AG08395 (cell line): ENCODE data around the gene PITPNC1.
A peak's percentile ranks its signal among the peaks of the same experiment; 100 is the strongest.

Source experiments
- DNase-seq: peaks from one replicate; pipeline ENCODE4 v3.0.0; 2012; ENCODE audit warnings: mixed read lengths, low spot score

PITPNC1 gene

GRCh38 chr17:67434061-67434525 lies 57.0 kb downstream of the PITPNC1 start:
- DNase-seq: no peak

DNA sequence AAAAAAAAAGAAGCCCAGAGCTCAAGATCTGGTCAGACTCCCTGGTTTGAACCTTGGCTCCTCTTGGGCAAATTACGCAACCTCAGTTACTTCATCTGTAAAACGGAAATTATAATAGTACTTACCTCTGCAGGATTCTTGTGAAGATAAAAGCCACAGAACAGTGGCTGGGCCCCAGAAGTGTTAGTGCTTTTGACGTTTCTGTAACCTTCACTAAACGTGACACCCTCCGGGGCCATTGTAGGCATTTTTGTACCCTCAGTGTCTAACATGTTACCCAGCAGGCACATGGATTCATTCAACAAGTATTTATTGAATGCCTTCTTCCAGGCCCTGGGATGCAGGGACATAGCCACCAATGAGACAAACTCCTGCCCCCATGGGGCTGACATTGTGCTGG lies 58.0 kb downstream of the PITPNC1 start:
- DNase-seq: no peak

DNA sequence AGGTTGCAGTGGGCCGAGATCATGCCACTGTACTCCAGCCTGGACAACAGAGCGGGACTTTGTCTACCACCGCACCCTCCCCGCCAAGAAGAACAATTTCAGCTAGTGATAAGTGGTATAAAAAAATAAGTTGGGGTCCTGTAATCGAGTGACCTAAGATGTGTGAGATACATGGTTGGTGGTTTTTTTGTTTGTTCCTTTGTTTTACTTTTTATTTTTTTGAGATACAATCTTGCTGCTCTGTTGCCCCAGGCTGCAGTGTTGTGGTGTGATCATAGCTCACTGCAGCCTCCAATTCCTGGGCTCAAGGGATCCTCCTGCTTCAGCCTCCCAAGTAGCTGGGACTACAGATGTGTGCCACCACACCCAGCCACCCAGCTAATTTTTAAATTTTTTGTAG lies 58.7 kb downstream of the PITPNC1 start:
- no peak for DNase-seq

DNA sequence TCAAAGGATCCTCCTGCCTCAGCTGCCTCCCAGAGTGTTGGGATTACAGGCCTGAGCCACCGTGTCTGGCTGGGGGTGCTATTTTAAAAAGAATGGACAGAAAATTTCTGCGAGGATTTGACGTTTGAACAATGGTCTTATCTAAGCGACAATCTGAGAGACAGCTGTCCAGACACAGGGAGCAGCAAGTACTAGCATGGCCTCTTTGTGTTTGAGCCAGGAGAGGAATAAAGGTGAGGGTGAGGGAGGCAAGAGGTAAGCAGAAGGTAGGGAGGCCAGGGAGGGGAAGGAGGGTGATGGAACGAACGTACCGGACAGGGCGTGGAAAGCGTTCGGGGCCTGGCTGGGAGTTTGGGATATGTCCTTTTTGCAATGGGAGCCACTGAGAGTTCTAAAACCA lies 59.2 kb downstream of the PITPNC1 start:
- no peak for DNase-seq

- no peak for DNase-seq
Measured at GRCh38 chr17:67438667-67439066, 61.6 kb downstream of the PITPNC1 start.

GRCh38 chr17:67439269-67439668 lies 62.2 kb downstream of the PITPNC1 start:
- no peak for DNase-seq

GRCh38 chr17:67440277-67441051 lies 63.4 kb downstream of the PITPNC1 start:
- no peak for DNase-seq

- DNase-seq: peak; percentile 79
Measured at GRCh38 chr17:67441052-67441895, 64.2 kb downstream of the PITPNC1 start.

- no peak for DNase-seq
Measured at GRCh38 chr17:67441896-67442219, 64.8 kb downstream of the PITPNC1 start.

DNA sequence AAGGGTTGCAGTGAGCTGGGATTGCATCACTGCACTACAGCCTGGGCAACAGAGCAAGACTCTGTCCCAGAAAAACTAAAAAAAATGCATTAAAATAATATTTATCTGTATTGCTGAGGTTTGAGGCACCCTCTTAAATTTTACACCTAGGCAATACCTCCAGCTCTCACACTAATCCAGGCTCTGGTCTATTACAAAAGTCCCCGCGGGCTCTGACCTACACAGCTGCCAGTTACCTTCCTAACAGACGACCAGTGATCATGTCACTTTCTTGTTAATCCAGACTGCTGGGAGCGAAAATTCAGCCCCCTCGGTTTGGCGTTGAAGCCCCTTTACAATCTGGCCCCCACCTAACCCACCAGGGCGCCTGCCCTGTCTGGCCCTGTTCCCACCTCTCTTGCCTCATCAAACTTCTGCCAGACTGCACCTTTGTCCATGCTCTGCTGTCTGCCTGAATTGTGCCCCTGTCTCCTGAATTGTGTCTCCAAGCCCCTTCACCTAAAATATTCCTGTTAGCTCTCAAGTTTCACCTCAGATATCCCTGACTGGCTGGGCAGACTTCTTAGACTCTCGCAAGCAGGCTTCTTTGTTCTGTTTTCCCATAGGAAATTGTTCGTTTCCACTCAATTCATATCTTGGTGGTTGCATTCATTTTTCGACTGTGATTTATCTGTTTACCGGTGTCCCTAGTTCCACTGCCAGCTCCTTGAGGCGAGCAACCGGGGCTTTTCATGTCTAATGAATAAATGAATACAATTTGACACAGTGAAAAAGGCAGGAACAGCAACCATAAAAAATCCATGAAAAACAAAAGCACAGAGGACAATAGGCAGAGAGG lies 65.9 kb downstream of the PITPNC1 start:
- DNase-seq: no peak

DNA sequence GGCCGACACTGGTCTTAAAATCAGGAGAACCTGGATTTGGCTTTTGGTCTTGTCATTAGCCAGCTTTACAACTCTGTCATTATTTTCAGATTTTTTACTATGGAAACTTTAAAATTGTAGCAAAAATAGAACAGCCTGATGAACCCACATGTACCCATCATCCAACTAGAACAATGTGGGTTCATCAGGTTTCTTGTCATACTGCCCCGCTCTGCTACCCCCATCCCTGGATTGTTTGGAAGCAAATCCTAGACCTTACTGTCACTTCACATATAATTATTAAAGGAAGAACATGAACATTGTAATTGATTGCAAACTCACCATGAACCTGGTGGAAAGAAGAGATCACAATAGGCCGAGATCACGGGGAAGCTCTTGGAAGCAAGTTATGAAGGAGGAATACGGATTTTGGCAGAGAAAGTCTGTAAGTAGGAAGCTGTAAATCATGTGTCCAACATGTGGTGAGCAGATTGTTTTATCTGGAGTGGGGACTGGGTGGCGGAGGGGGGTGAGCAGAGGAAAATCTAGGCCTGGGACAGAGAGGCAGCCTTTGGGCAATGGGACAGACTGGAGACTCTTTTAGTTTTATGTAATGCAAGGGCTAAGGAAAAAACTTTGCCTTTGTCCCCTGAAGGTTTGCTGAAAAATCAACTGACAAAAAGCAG lies 67.0 kb downstream of the PITPNC1 start:
- peak; percentile 14 for DNase-seq

DNA sequence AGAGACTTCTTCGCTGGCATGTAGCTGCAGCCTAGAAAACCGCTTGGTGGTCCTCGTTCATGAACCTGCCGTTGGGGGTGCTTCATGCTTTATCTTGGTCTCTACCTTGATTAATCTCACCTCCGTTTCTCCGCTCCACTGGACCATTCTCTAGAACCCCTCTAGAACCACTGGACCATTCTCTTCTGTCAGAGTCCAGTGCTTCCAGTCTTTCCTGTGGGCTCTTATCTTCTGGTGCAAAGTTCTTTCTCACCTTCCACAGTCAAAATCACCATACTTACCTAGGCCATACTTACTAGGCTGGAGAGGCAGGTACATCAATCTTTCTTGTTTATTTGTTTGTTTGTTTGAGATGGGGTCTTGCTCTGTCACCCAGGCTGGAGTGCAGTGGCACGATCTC lies 71.4 kb downstream of the PITPNC1 start:
- no peak for DNase-seq

- no peak for DNase-seq
Measured at GRCh38 chr17:67449065-67449464, 72.0 kb downstream of the PITPNC1 start.

DNA sequence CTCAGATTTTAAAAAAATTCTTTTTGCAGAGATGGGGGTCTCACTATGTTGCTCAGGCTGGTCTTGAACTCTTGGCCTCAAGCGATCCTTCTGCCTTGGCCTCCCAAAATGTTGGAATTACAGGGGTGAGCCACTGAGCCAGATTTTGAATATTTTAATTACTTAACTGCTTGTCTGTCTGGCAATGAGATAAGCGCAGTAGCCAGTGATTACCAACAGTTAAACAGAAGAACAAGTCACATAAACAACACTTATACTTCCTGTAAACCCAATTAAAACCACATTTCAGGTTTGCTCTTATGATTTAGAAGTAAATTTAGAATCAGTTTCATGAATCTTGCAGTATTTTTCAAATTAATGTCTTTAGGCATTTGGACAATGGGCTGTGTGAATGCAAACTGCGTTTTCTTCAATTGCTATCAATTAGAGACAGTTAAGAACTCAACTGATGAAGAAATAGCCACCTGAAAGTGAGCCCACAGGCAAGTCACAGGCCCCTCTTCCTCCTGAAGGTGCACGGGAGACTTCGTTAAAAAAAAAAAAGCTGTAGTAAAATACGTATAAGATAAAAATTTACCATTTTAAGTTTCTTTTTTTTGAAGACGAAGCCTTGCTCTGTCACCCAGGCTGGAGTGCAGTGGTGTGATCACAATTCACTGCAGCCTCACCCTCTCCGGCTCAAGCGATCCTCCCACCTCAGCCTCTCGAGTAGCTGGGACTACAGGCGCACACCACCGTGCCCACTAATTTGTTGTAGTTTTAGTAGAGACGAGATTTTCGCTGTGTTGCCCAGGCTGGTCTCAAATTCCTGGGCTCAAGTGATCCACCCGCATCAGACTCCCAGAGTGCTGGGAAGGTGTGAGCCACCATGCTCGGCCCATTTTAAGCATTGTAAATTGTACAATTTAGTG lies 73.0 kb downstream of the PITPNC1 start:
- DNase-seq: no peak

GRCh38 chr17:67452681-67453554 lies 75.8 kb downstream of the PITPNC1 start:
- DNase-seq: no peak

- no peak for DNase-seq
Measured at GRCh38 chr17:67456103-67456502, 79.0 kb downstream of the PITPNC1 start.

GRCh38 chr17:67456889-67457288 lies 79.8 kb downstream of the PITPNC1 start:
- DNase-seq: no peak

GRCh38 chr17:67458203-67458602 lies 81.1 kb downstream of the PITPNC1 start:
- no peak for DNase-seq

GRCh38 chr17:67459985-67460384 lies 82.9 kb downstream of the PITPNC1 start:
- DNase-seq: no peak
